GM12864 (cell line): ENCODE data around the gene DNAJA1.

Source experiments
- DNase-seq: peaks from one replicate; pipeline ENCODE4 v3.0.0-alpha.2; 2011; ENCODE audit warnings: low read depth
- H3K4me3 ChIP-seq: 2 replicates; pipeline ENCODE4 v1.5.1; 2011; ENCODE audit warnings: mild to moderate bottlenecking, low read depth, low read length, control low read depth
- CTCF ChIP-seq: IDR thresholded peaks from 2 replicates; pipeline ENCODE4 v1.5.1; 2011; ENCODE audit warnings: low read depth, mild to moderate bottlenecking, moderate library complexity, low read length, control low read depth, inconsistent platforms; ENCODE audit errors: missing control alignments

DNAJA1 gene

GRCh38 chr9:33029231-33029786 is 4.2 kb downstream of the DNAJA1 start:
- H3K4me3 ChIP-seq = no peak overlapping the region
- no peak for DNase-seq

GRCh38 chr9:33030285-33030684 is 5.2 kb downstream of the DNAJA1 start:
- DNase-seq = no peak
- no peak for TF ChIP-seq CTCF
- no peak overlapping the region for H3K4me3 ChIP-seq

More at GRCh38 chr9:33029231-33029786, 4.2 kb downstream of the DNAJA1 start:
- no peak for TF ChIP-seq CTCF

GRCh38 chr9:33032292-33032691 is 7.2 kb downstream of the DNAJA1 start:
- TF ChIP-seq CTCF = no peak
- no peak overlapping the region for H3K4me3 ChIP-seq
- DNase-seq = no peak

GRCh38 chr9:33032865-33033264 is 7.8 kb downstream of the DNAJA1 start:
- no peak overlapping the region for H3K4me3 ChIP-seq
- TF ChIP-seq CTCF = no peak
- no peak for DNase-seq

GRCh38 chr9:33040792-33041431 is 15.8 kb downstream of the DNAJA1 start:
- DNase-seq = no peak
- no peak for TF ChIP-seq CTCF
- no peak overlapping the region for H3K4me3 ChIP-seq

GRCh38 chr9:33041432-33042188 is 16.5 kb downstream of the DNAJA1 start:
- H3K4me3 ChIP-seq = no peak overlapping the region
- TF ChIP-seq CTCF = no peak
- no peak for DNase-seq
